ENCODE data around the gene EEIG1.

The EEIG1 gene

GRCh38 chr9:127974001-127974768, 6.6 kb downstream of the EEIG1 start:
- H3K27me3 ChIP-seq (ENCODE audit: insufficient read depth, poor library complexity, severe bottlenecking) = no peaks in the 10 kb centered on the region
- DNase-seq (ENCODE audit: low read depth in 1 of 2, low spot score in 1 of 2) = no peak
- no peak for TF ChIP-seq POLR2AphosphoS5 (IDR thresholded peaks at IDR 0.05; ENCODE audit: low read depth)
- TF ChIP-seq, protein P1, sequence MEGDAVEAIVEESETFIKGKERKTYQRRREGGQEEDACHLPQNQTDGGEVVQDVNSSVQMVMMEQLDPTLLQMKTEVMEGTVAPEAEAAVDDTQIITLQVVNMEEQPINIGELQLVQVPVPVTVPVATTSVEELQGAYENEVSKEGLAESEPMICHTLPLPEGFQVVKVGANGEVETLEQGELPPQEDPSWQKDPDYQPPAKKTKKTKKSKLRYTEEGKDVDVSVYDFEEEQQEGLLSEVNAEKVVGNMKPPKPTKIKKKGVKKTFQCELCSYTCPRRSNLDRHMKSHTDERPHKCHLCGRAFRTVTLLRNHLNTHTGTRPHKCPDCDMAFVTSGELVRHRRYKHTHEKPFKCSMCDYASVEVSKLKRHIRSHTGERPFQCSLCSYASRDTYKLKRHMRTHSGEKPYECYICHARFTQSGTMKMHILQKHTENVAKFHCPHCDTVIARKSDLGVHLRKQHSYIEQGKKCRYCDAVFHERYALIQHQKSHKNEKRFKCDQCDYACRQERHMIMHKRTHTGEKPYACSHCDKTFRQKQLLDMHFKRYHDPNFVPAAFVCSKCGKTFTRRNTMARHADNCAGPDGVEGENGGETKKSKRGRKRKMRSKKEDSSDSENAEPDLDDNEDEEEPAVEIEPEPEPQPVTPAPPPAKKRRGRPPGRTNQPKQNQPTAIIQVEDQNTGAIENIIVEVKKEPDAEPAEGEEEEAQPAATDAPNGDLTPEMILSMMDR (IDR thresholded peaks at IDR 0.05; ENCODE audit: insufficient read depth, low read length) = no peak
- no peak for TF ChIP-seq GABPA (IDR thresholded peaks at IDR 0.05; ENCODE audit: low read depth)
- no peak overlapping the region for H3K4me3 ChIP-seq (replicated peaks; ENCODE audit: insufficient read depth, low read length)
- no peak overlapping the region for H3K27ac ChIP-seq (replicated peaks)

DNA sequence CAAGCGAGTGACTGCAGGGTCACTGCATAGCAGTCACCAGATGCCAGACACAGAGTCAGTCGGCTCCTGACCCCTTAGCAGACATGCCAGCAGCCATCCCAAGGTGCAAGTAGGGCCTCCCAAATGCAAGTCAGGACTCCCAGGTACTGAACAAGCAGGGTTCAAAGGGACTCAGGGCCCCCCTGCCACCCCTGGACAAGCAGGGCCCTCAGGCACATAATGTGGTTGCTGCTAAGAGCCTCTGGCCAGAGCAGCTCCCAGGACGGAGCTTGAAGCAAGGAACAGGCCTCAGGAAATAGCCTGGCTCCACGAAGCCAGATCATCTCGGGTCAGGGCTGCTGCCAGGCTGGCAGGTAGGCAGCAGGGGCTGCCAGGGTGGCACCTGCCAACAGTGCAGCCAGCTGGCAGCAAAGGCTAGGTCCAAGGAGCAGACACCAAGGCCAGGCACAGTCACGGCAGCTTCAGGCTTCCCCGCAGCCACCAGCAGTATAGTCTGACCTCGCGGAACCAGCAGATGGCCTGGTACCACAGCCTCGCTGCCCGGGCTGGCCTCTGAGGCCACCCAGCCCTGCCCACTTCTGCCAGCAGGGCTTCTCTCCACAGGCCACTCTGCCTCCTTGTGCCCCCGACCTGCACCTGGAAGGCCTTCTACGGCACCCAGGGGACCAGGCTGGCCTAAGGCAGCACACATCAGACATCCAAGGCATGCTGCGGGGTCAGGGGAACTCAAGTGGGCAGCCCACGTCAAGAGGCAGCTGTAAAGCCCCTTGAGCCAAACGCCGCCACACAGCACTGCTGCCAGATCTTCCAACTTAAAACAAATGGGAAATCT, 7.4 kb downstream of the EEIG1 start:
- no peak overlapping the region for H3K27ac ChIP-seq (replicated peaks)
- DNase-seq (ENCODE audit: low read depth in 1 of 2, low spot score in 1 of 2) = no peak
- no peak overlapping the region for H3K4me3 ChIP-seq (replicated peaks; ENCODE audit: insufficient read depth, low read length)

DNA sequence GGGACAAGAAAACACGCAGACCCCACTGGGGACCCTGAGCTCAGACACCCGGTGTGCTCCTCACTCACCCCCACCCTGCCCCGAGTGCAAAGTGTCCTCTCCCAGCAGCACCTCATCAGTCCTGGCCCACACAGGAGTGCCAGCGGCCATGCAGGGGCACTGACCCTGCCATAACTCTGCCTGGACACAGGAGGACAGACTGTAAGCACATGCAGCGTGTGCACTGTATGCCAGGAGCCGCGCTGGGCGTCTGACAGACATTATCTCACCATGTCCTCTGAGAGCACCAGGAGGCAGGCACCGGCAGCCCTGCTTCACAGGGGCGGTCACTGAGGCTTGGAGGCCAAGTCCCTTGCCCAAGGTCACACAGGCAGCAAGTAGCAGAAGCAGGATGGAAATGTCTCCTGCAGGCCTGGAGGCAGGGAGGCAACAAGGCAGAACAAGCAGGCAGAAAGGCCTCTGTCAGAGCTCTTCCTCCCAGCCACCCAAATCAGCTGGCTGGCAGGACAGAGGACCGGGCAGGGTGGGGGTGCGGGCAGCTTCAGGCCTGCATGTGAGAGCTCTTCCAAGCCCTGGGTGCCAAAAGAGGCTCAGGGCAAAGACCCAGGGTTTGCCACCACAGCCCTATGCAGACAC, 8.4 kb downstream of the EEIG1 start:
- H3K27ac ChIP-seq (replicated peaks) = no peak overlapping the region
- DNase-seq (ENCODE audit: low read depth in 1 of 2, low spot score in 1 of 2) = no peak

More for the DNA sequence above, 7.4 kb downstream of the EEIG1 start:
- no peaks in the 10 kb centered on the region for H3K27me3 ChIP-seq (ENCODE audit: insufficient read depth, poor library complexity, severe bottlenecking)
- no peak for TF ChIP-seq REST (IDR thresholded peaks at IDR 0.05; ENCODE audit: insufficient replicate concordance, low read depth)
- TF ChIP-seq GABPA (IDR thresholded peaks at IDR 0.05; ENCODE audit: low read depth) = no peak
- no peak for TF ChIP-seq POLR2AphosphoS5 (IDR thresholded peaks at IDR 0.05; ENCODE audit: low read depth)
- TF ChIP-seq, protein P1 (IDR thresholded peaks at IDR 0.05; ENCODE audit: insufficient read depth, low read length) = no peak
- TF ChIP-seq SPI1 (IDR thresholded peaks at IDR 0.05; ENCODE audit: borderline replicate concordance, low read depth) = no peak

More for the DNA sequence above, 8.4 kb downstream of the EEIG1 start:
- TF ChIP-seq REST (IDR thresholded peaks at IDR 0.05; ENCODE audit: insufficient replicate concordance, low read depth) = no peak
- TF ChIP-seq GABPA (IDR thresholded peaks at IDR 0.05; ENCODE audit: low read depth) = no peak
- TF ChIP-seq, protein P1 (IDR thresholded peaks at IDR 0.05; ENCODE audit: insufficient read depth, low read length) = no peak
- no peak for TF ChIP-seq SPI1 (IDR thresholded peaks at IDR 0.05; ENCODE audit: borderline replicate concordance, low read depth)
- TF ChIP-seq POLR2AphosphoS5 (IDR thresholded peaks at IDR 0.05; ENCODE audit: low read depth) = no peak
- Histone ChIP-seq H3K27me3 (ENCODE audit: insufficient read depth, poor library complexity, severe bottlenecking) (no peaks in the 10 kb centered on the region), H3K4me3 (replicated peaks; ENCODE audit: insufficient read depth, low read length) (no peak overlapping the region)

All from HL-60 (cell line).